ENCODE results near the gene SERPINB1. TPM values are rescaled to one million over a fixed set of nuclear protein-coding genes. Genes with fewer than 3 reads are reported as not detected.

The SERPINB1 gene
- total and polyA plus RNA-seq, 2 donors from 2014 or later: 37.4 to 86.4 TPM

DNA sequence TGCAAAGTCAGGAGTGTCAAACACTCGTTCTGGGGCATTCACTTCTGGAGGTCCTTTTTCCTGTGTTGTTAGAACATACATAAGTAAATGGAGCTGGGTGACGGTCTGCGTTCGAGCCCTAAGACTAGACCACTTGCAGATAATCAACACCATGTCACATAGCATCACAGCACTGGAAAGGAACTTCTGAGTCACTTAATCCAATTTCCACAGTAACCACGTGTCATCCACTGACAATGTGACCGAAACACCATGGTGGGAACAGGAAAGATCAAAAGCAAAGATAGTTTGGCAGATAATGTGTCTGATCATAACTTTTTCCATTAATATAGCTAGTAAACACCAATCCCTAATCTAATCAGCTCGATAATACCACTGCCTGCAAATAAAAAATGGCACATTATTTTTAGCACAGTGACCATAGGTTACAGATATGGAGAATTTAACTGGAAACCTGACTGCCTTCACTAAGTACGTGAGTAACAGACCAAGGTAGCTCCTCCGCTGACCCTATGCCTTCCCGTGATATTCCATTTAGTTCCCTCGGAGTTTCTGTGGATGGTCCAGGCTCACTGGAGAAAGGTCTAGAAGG lies 41.6 kb downstream of the SERPINB1 start:
- no peak overlapping the region for H3K9ac ChIP-seq (ENCODE audit: low read length in 3 of 3)
- FAIRE-seq (no peak), DNase-seq (no peak)
- H3K27me3 ChIP-seq (ENCODE audit: control insufficient read depth, insufficient read depth, low read length): no peaks in the 10 kb centered on the region
- intact Hi-C loops (cut with DNase I): no loop called here
- H3K4me3 ChIP-seq (ENCODE audit: low read length in 3 of 3): no peak overlapping the region
- H3K9me3 ChIP-seq (ENCODE audit: control insufficient read depth in 2 of 3, insufficient read depth in 1 of 3, low read length in 3 of 3): no peaks in the 10 kb centered on the region
- TF ChIP-seq, protein P1, sequence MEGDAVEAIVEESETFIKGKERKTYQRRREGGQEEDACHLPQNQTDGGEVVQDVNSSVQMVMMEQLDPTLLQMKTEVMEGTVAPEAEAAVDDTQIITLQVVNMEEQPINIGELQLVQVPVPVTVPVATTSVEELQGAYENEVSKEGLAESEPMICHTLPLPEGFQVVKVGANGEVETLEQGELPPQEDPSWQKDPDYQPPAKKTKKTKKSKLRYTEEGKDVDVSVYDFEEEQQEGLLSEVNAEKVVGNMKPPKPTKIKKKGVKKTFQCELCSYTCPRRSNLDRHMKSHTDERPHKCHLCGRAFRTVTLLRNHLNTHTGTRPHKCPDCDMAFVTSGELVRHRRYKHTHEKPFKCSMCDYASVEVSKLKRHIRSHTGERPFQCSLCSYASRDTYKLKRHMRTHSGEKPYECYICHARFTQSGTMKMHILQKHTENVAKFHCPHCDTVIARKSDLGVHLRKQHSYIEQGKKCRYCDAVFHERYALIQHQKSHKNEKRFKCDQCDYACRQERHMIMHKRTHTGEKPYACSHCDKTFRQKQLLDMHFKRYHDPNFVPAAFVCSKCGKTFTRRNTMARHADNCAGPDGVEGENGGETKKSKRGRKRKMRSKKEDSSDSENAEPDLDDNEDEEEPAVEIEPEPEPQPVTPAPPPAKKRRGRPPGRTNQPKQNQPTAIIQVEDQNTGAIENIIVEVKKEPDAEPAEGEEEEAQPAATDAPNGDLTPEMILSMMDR (IDR thresholded peaks at IDR 0.05; ENCODE audit: borderline replicate concordance, extremely low read depth, insufficient read depth): no peak
- H3K4me1 ChIP-seq (ENCODE audit: control insufficient read depth in 2 of 3, insufficient read depth in 2 of 3, low read depth in 1 of 3, low read length in 3 of 3): peaks cover 0 to 10% (median 4%) of the 10 kb centered on the region in 3 donors
- no peak overlapping the region for H3K27ac ChIP-seq (ENCODE audit: low read depth in 2 of 2, low read length in 2 of 2)
- H3K36me3 ChIP-seq (ENCODE audit: control insufficient read depth in 2 of 3, insufficient read depth in 3 of 3, low read length in 3 of 3): no peaks in the 10 kb centered on the region

- peaks cover 0 to 4% (median 0%) of the 10 kb centered on the region in 3 donors for H3K4me1 ChIP-seq (ENCODE audit: control insufficient read depth in 2 of 3, insufficient read depth in 2 of 3, low read depth in 1 of 3, low read length in 3 of 3)
- H3K27ac ChIP-seq (ENCODE audit: low read depth in 2 of 2, low read length in 2 of 2): no peak overlapping the region
- TF ChIP-seq, protein P1 (IDR thresholded peaks at IDR 0.05; ENCODE audit: borderline replicate concordance, extremely low read depth, insufficient read depth): no peak
- H3K4me3 ChIP-seq (ENCODE audit: low read length in 3 of 3): no peak overlapping the region
- no peak for DNase-seq
- intact Hi-C loops (cut with DNase I): no loop called here
- H3K9ac ChIP-seq (ENCODE audit: low read length in 3 of 3): no peak overlapping the region
- no peaks in the 10 kb centered on the region for H3K27me3 ChIP-seq (ENCODE audit: control insufficient read depth, insufficient read depth, low read length)
- H3K9me3 ChIP-seq (ENCODE audit: control insufficient read depth in 2 of 3, insufficient read depth in 1 of 3, low read length in 3 of 3): no peaks in the 10 kb centered on the region
- no peak for FAIRE-seq
- no peaks in the 10 kb centered on the region for H3K36me3 ChIP-seq (ENCODE audit: control insufficient read depth in 2 of 3, insufficient read depth in 3 of 3, low read length in 3 of 3)
Measured at GRCh38 chr6:2798586-2799134, 43.0 kb downstream of the SERPINB1 start.

GRCh38 chr6:2797564-2798031 lies 44.1 kb downstream of the SERPINB1 start:
- H3K27ac ChIP-seq (ENCODE audit: low read depth in 2 of 2, low read length in 2 of 2): no peak overlapping the region
- FAIRE-seq (no peak), DNase-seq (peak in 3 of 5 donors; percentile 48 to 82 (median 66))
- H3K27me3 ChIP-seq (ENCODE audit: control insufficient read depth, insufficient read depth, low read length): no peaks in the 10 kb centered on the region
- intact Hi-C loops (cut with DNase I): no loop called here
- H3K9me3 ChIP-seq (ENCODE audit: control insufficient read depth in 2 of 3, insufficient read depth in 1 of 3, low read length in 3 of 3): no peaks in the 10 kb centered on the region
- H3K4me1 ChIP-seq (ENCODE audit: control insufficient read depth in 2 of 3, insufficient read depth in 2 of 3, low read depth in 1 of 3, low read length in 3 of 3): peaks cover 0 to 4% (median 0%) of the 10 kb centered on the region in 3 donors
- H3K9ac ChIP-seq (ENCODE audit: low read length in 3 of 3): no peak overlapping the region
- H3K4me3 ChIP-seq (ENCODE audit: low read length in 3 of 3): no peak overlapping the region
- TF ChIP-seq, protein P1 (IDR thresholded peaks at IDR 0.05; ENCODE audit: borderline replicate concordance, extremely low read depth, insufficient read depth): no peak
- H3K36me3 ChIP-seq (ENCODE audit: control insufficient read depth in 2 of 3, insufficient read depth in 3 of 3, low read length in 3 of 3): no peaks in the 10 kb centered on the region

Measured in kidney (tissue), 14 donors.